Measurements from ENCODE around the gene PMEL.
"Not testable (repeated sequence)": the region's sequence is repeated elsewhere in the genome, so short reads cannot be mapped to it uniquely, and the experiment has no call there.

Gene PMEL

GRCh38 chr12:55983232-55983842 lies 17.5 kb upstream of the PMEL start:
- DNase-seq (ENCODE audit: low read depth in 2 of 2), result no peak

- no peak for DNase-seq (ENCODE audit: low read depth in 2 of 2)
Measured at GRCh38 chr12:55982319-55982936, 16.6 kb upstream of the PMEL start.

- DNase-seq (ENCODE audit: low read depth in 2 of 2), result not testable (repeated sequence)
Measured at GRCh38 chr12:55981882-55982281, 16.0 kb upstream of the PMEL start.

- DNase-seq (ENCODE audit: low read depth in 2 of 2), result no peak
Measured at GRCh38 chr12:55979069-55979468, 13.2 kb upstream of the PMEL start.

GRCh38 chr12:55978393-55978792 lies 12.6 kb upstream of the PMEL start:
- DNase-seq (ENCODE audit: low read depth in 2 of 2), result no peak

GRCh38 chr12:55974308-55974730 lies 8.5 kb upstream of the PMEL start:
- peak in 1 of 2 donors; percentile 14 for DNase-seq (ENCODE audit: low read depth in 2 of 2)

GRCh38 chr12:55973599-55974307 lies 7.9 kb upstream of the PMEL start, which contains the start of gene RAB5B:
RAB5B (plus strand) TSS chr12:55974078; CDS start chr12:55986961, 12,883 bp downstream.
- DNase-seq (ENCODE audit: low read depth in 2 of 2), result peak; percentile 94 to 99

- no peak for DNase-seq (ENCODE audit: low read depth in 2 of 2)
Measured at GRCh38 chr12:55972911-55973598, 7.2 kb upstream of the PMEL start.

- no peak for DNase-seq (ENCODE audit: low read depth in 2 of 2)
Measured at GRCh38 chr12:55972456-55972855, 6.6 kb upstream of the PMEL start.

- no peak for DNase-seq (ENCODE audit: low read depth in 2 of 2)
Measured at GRCh38 chr12:55972042-55972441, 6.2 kb upstream of the PMEL start.

GRCh38 chr12:55970775-55971174 lies 4.9 kb upstream of the PMEL start:
- DNase-seq (ENCODE audit: low read depth in 2 of 2), result no peak

GRCh38 chr12:55969356-55969755 lies 3.5 kb upstream of the PMEL start:
- DNase-seq (ENCODE audit: low read depth in 2 of 2), result no peak

GRCh38 chr12:55966408-55967281 lies 803 bp upstream of the PMEL start, which contains the start of gene CDK2:
CDK2 (plus strand) TSS chr12:55966830; CDS start chr12:55967009, 179 bp downstream.
- peak; percentile 78 to 81 for DNase-seq (ENCODE audit: low read depth in 2 of 2)

GRCh38 chr12:55965240-55965639 lies 602 bp downstream of the PMEL start:
- DNase-seq (ENCODE audit: low read depth in 2 of 2), result no peak

GRCh38 chr12:55963760-55964159 lies 2.1 kb downstream of the PMEL start:
- no peak for DNase-seq (ENCODE audit: low read depth in 2 of 2)

- no peak for DNase-seq (ENCODE audit: low read depth in 2 of 2)
Measured at GRCh38 chr12:55957106-55957859, 8.6 kb downstream of the PMEL start.

- no peak for DNase-seq (ENCODE audit: low read depth in 2 of 2)
Measured at GRCh38 chr12:55955800-55956508, 9.9 kb downstream of the PMEL start.

- no peak for DNase-seq (ENCODE audit: low read depth in 2 of 2)
Measured at GRCh38 chr12:55955344-55955743, 10.5 kb downstream of the PMEL start.

GRCh38 chr12:55946553-55946952 lies 19.3 kb downstream of the PMEL start:
- DNase-seq (ENCODE audit: low read depth in 2 of 2), result no peak

Measured in activated CD8-positive, alpha-beta memory T cell treated with anti-CD3 and anti-CD28 coated beads for 4 hours (primary cell).